ENCODE measurements around the gene AVEN.

Gene AVEN

DNA sequence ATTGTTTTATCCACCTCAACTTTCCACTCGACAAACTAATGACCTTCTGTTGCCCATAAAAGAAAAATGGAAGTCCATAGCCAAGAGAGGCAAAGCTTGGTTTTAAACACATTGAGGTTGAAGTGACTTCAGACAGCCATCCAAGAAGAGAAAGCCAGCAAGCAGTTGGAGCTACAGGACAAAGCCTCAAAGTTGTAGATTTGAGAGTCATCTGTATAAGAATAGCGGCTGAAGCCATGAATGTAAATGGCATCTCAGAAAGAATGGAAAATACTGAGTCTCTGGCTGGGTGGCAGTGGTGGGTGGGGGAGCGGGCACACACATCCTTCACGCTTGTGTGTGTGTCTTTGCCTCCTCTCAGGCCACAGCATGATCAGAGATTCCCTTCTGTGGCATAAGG, 194.8 kb downstream of the AVEN start:
- Histone ChIP-seq H3K4me2 (no peak overlapping the region), H4K20me1 (no peaks in the 10 kb centered on the region), H3K9me3 (replicated peaks in 1 of 11) (no peaks in the 10 kb centered on the region), H3K4me1 (no peaks in the 10 kb centered on the region), H3K9ac (no peak overlapping the region), H3K27ac (no peak overlapping the region), H3K27me3 (no peaks in the 10 kb centered on the region), H3K36me3 (no peaks in the 10 kb centered on the region), H3K4me3 (no peak overlapping the region)
- TF ChIP-seq Cebpa-rat (IDR thresholded peaks at IDR 0.05) = no peak

DNA sequence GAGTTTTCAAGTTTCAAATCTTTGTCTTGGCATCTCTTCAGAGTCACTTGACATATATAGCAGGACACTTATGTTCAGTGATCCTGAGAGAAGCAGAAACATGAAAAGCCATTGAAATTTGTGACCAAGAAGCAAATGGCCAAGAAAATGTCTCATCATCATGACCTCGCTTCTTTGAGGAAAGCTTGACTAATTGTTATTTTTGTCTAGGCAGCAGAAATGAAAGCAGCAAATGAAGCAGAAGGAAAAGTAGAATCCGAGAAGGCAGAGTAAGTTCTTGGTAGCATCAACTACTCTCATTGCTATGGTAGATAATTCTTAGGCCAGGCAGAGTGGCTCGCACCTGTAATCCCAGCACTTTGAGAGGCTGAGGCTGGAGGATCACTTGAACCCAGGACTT, 198.4 kb downstream of the AVEN start:
- Histone ChIP-seq H3K27ac (no peak overlapping the region), H3K4me2 (no peak overlapping the region), H3K4me3 (no peak overlapping the region), H3K9ac (no peak overlapping the region), H3K36me3 (no peaks in the 10 kb centered on the region), H4K20me1 (no peaks in the 10 kb centered on the region), H3K27me3 (no peaks in the 10 kb centered on the region), H3K4me1 (no peaks in the 10 kb centered on the region), H3K9me3 (replicated peaks in 1 of 11) (no peaks in the 10 kb centered on the region)
- TF ChIP-seq Cebpa-rat (IDR thresholded peaks at IDR 0.05) = no peak

DNA sequence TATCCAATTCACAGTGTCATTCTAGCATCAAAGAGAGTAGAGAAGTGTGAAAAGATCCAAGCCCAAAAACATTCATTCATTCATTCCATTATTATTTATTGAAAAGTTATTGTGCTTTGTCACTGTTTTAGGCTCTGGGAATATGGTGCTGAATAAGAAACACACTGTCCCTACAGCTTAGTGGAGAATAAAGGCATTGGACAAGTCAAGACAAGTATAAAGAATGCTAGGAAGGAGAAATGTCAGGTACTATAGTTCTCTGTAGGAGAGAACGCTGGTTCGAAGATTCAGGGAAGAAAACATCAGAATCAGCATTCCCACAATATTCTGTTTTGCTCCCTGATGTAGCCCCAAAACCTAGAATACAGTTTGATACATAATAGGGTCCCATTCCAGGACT, 199.5 kb downstream of the AVEN start:
- H3K36me3 ChIP-seq = no peaks in the 10 kb centered on the region
- no peaks in the 10 kb centered on the region for H3K9me3 ChIP-seq (replicated peaks in 1 of 11)
- no peaks in the 10 kb centered on the region for H3K4me1 ChIP-seq
- no peak overlapping the region for H3K9ac ChIP-seq
- no peaks in the 10 kb centered on the region for H3K27me3 ChIP-seq
- no peaks in the 10 kb centered on the region for H4K20me1 ChIP-seq
- no peak overlapping the region for H3K27ac ChIP-seq
- H3K4me2 ChIP-seq = no peak overlapping the region
- no peak for TF ChIP-seq Cebpa-rat (IDR thresholded peaks at IDR 0.05)
- H3K4me3 ChIP-seq = no peak overlapping the region

DNA sequence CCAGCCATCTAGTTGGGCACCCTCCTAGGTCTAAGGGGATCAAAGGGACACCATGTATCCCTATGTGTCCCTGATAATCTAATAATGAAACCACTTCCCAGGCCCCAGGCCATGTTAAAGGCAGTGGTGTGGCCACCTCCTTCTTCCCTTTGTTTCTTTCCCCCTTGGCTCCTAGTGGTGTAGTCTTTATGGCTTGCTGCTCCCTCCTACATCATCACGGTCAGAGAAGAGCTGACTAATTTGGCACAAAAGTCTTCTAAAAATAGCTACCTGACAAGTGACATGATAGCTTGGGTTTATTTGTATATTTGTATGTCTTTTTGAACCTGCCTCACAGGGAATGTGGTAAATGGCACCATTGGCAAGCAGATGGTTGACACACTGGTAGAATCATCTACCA, 201.7 kb downstream of the AVEN start:
- H3K36me3 ChIP-seq = no peaks in the 10 kb centered on the region
- no peaks in the 10 kb centered on the region for H3K9me3 ChIP-seq (replicated peaks in 1 of 11)
- H4K20me1 ChIP-seq = no peaks in the 10 kb centered on the region
- TF ChIP-seq Cebpa-rat (IDR thresholded peaks at IDR 0.05) = no peak
- no peak overlapping the region for H3K9ac ChIP-seq
- no peak overlapping the region for H3K27ac ChIP-seq
- no peaks in the 10 kb centered on the region for H3K4me1 ChIP-seq
- H3K27me3 ChIP-seq = no peaks in the 10 kb centered on the region
- no peak overlapping the region for H3K4me2 ChIP-seq
- H3K4me3 ChIP-seq = no peak overlapping the region

DNA sequence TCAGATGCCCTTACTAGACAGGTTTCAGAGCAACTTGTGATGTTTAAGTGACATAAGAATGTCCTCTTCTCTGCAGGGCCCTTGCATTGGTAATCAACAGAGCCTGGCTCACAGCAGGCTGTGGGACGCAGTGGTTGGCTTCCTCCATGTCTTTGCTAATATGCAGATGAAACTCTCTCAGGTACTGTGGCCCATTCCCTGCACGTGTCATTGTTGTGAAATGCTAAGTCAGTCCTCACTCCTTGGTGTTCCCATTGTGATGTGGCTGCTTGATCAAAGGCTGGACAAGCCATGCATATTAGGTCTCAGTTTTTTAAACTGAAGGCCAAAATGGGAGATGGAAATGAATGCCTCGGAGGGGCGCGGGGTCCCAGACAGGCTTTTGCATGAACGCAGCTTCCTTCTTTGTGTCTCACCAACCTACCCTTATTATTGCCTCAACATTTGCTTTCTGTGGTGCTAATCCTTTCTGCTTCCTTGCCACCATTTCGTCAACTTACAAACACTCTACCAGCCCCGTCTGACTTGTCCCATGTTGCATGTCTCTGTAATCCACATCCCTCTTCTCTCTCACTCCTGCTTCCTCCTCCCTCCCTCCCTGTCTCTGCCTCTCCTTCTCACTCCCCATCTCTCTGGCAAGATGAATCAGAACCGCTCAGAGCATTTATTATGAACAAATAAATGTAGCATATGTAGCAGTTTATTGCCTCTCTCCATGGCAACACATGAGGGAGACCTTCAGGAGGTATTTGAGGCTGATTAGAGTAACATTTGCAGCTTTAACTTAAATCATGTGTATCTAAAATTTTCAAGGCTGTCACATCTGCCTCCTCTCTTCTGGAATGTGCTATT, 203.9 kb downstream of the AVEN start:
- Histone ChIP-seq H3K9ac (no peak overlapping the region), H3K36me3 (no peaks in the 10 kb centered on the region), H3K27ac (no peak overlapping the region), H3K27me3 (no peaks in the 10 kb centered on the region), H3K9me3 (replicated peaks in 1 of 11) (no peaks in the 10 kb centered on the region), H3K4me3 (no peak overlapping the region), H3K4me2 (no peak overlapping the region), H3K4me1 (no peaks in the 10 kb centered on the region), H4K20me1 (no peaks in the 10 kb centered on the region)
- no peak for TF ChIP-seq Cebpa-rat (IDR thresholded peaks at IDR 0.05)

DNA sequence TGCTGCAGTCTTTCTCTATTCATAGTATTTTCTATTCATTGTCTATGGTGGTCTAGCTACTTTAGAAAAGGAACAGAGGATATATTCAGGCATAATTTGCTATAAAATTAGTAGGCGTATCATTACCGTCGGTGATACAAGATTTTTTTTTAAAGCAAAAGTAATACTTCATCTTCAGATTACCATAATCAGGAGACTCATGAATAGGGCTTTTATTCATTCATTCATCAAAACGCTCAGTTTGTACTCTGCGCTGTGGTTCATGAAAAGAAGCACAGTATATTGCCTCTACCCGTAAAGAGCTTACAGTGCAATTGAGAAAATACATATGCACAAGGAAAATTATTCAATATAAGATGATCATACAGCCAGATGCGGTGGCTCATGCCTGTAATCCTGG, 207.4 kb downstream of the AVEN start:
- Histone ChIP-seq H3K4me2 (no peak overlapping the region), H3K27ac (no peak overlapping the region), H4K20me1 (no peaks in the 10 kb centered on the region), H3K9ac (no peak overlapping the region), H3K9me3 (replicated peaks in 1 of 11) (peaks cover 0 to 9% (median 0%) of the 10 kb centered on the region in 11 experiments; a peak in 4 of 22 replicates), H3K36me3 (no peaks in the 10 kb centered on the region), H3K4me1 (no peaks in the 10 kb centered on the region), H3K27me3 (no peaks in the 10 kb centered on the region), H3K4me3 (no peak overlapping the region)
- TF ChIP-seq Cebpa-rat (IDR thresholded peaks at IDR 0.05) = no peak

DNA sequence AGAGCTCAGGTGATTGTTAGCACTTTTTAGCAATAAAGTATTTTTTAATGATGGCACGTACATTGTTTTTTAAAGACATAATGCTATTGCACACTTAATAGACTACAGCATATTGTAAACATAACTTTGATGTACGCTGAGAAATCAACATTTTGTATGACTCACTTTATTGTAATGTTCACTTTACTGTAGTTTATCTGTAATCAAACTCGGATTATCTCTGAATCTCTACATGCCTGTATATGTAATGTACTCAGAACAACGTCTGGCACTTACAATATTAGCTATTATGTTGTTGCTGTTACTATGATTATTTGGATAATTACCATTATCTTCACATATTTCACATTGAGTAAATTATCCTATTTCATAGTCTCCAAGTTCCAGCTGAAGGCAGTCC, 208.7 kb downstream of the AVEN start:
- H3K9me3 ChIP-seq (replicated peaks in 1 of 11) = peaks cover 0 to 9% (median 0%) of the 10 kb centered on the region in 11 experiments; a peak in 4 of 22 replicates
- H3K27ac ChIP-seq = no peak overlapping the region
- TF ChIP-seq Cebpa-rat (IDR thresholded peaks at IDR 0.05) = no peak
- H3K36me3 ChIP-seq = no peaks in the 10 kb centered on the region
- no peaks in the 10 kb centered on the region for H4K20me1 ChIP-seq
- no peak overlapping the region for H3K4me3 ChIP-seq
- H3K27me3 ChIP-seq = no peaks in the 10 kb centered on the region
- no peak overlapping the region for H3K4me2 ChIP-seq
- no peak overlapping the region for H3K9ac ChIP-seq
- H3K4me1 ChIP-seq = no peaks in the 10 kb centered on the region

DNA sequence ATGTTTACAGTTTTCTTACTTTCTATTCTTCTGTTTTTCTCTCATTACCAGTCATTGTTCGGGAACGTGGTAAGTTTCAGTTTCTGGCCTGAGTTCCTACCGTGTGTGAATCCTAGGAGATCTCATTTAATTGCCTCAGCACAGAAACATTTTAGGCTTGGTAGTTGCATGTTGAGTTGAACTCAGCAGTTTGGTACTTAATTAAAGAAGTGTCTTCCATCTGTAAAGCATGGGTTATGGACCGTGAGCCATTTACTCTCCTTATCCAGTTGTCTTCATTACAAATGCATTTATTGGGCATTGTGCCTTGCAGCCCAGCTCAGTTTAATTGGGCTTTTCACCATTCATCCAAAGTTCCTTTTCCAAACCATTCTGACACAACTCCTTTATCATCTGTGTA, 212.8 kb downstream of the AVEN start:
- Histone ChIP-seq H3K9me3 (replicated peaks in 1 of 11) (peaks cover 0 to 9% (median 0%) of the 10 kb centered on the region in 11 experiments; a peak in 4 of 22 replicates), H3K9ac (no peak overlapping the region), H3K4me3 (no peak overlapping the region), H3K27ac (no peak overlapping the region), H3K27me3 (no peaks in the 10 kb centered on the region), H3K36me3 (no peaks in the 10 kb centered on the region), H3K4me2 (no peak overlapping the region), H3K4me1 (no peaks in the 10 kb centered on the region), H4K20me1 (no peaks in the 10 kb centered on the region)
- TF ChIP-seq Cebpa-rat (IDR thresholded peaks at IDR 0.05) = no peak

DNA sequence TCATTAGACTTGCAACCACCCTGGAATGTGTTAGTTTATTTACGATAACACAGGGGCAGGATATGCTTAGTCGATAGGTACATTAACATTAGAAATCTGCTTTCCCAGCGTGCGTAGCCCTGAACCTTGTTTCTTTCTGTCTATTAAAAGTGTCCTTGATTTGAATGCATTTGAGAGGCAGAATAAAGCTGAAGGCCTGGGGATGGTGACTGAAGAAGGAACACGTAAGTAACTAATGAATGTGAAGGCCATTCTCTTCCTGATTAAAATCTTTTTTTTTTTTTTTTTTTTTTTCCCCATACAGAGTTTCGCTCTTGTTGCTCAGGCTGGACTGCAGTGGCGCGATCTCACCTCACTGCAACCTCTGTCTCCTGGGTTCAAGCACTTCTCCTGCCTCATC, 213.6 kb downstream of the AVEN start:
- no peak overlapping the region for H3K27ac ChIP-seq
- TF ChIP-seq Cebpa-rat (IDR thresholded peaks at IDR 0.05) = no peak
- H3K9me3 ChIP-seq (replicated peaks in 1 of 11) = peaks cover 0 to 9% (median 0%) of the 10 kb centered on the region in 11 experiments; a peak in 4 of 22 replicates
- H3K4me2 ChIP-seq = no peak overlapping the region
- no peaks in the 10 kb centered on the region for H4K20me1 ChIP-seq
- H3K27me3 ChIP-seq = no peaks in the 10 kb centered on the region
- H3K9ac ChIP-seq = no peak overlapping the region
- no peak overlapping the region for H3K4me3 ChIP-seq
- no peaks in the 10 kb centered on the region for H3K4me1 ChIP-seq
- no peaks in the 10 kb centered on the region for H3K36me3 ChIP-seq

DNA sequence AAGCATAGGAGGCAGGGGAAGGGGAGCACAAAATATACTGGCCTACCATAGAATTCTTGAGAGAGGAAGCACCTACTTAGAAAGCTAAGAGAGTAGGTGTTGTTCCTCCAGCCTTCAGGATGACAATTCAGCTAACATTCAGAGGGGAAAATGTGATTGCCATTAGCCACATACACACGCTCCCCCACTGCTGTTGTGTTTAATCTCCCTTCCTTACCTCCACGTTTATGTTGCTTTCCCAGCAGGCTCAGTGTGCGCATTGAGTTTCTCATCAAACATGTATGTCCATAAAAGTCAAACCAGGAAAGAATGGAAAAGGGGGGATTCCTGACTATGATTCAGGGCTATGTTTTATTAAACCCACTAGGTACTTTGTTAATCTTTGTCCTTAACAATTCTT, 215.9 kb downstream of the AVEN start:
- no peak for TF ChIP-seq Cebpa-rat (IDR thresholded peaks at IDR 0.05)
- no peaks in the 10 kb centered on the region for H4K20me1 ChIP-seq
- no peaks in the 10 kb centered on the region for H3K27me3 ChIP-seq
- H3K4me3 ChIP-seq = no peak overlapping the region
- no peaks in the 10 kb centered on the region; a peak in 1 of 22 replicates for H3K9me3 ChIP-seq (replicated peaks in 1 of 11)
- H3K27ac ChIP-seq = no peak overlapping the region
- no peaks in the 10 kb centered on the region for H3K36me3 ChIP-seq
- H3K9ac ChIP-seq = no peak overlapping the region
- no peak overlapping the region for H3K4me2 ChIP-seq
- no peaks in the 10 kb centered on the region for H3K4me1 ChIP-seq

All from BLaER1 treated with 17β-estradiol and CSF1 and Interleukin-3, amounts not matched to agents 10 nM and 100 nM (cell line).